Stomach (tissue), 4 donors: ENCODE data around the gene RIMKLB.

Experiments used
- POLR2A ChIP-seq, 4 donors: fragments of 450-650 bp; IDR thresholded peaks; one replicate each; pipeline ENCODE4 v1.6.1; 2016; ENCODE audit warnings: antibody characterized with exemption in 4 of 4, control low read depth in 2 of 4, mild to moderate bottlenecking in 1 of 4, moderate library complexity in 1 of 4
- POLR2AphosphoS5 ChIP-seq, 3 donors: sonication (generic); formaldehyde crosslinking; IDR thresholded peaks; one replicate each; pipeline ENCODE4 v1.6.1; 2016; ENCODE audit warnings: antibody characterized with exemption in 3 of 3
- TF ChIP-seq, protein P1 (sequence below), 7 experiments: fragments of 450-650 bp in 4 of 7; fragments of 200-600 bp in 3 of 7; sonication (generic) in 3 of 7; IDR thresholded peaks; one replicate each; pipeline ENCODE4 v1.5.1; 2016 to 2019; ENCODE audit warnings: antibody characterized with exemption in 7 of 7, control low read depth in 2 of 7, mild to moderate bottlenecking in 1 of 7

DNA sequence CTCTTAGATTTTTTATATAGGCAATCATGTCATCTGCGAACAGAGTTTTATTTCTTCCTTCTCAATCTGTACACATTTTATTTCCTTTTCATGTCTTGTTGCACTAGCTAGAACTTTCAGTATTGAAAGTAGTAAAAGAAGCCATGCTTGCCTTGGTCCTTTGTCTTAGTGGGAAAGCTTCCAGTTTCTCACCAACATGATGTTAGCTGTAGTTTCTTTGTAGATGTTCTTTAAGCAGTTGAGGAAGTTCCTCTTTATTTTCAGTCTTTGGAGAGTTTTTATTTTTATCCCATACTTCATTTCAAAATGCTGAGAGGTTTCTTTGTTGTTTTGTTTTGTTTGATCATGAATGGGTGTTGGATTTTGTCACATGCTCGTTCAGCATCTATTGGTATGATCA lies 12.7 kb upstream of the RIMKLB start:
- TF ChIP-seq, protein P1, sequence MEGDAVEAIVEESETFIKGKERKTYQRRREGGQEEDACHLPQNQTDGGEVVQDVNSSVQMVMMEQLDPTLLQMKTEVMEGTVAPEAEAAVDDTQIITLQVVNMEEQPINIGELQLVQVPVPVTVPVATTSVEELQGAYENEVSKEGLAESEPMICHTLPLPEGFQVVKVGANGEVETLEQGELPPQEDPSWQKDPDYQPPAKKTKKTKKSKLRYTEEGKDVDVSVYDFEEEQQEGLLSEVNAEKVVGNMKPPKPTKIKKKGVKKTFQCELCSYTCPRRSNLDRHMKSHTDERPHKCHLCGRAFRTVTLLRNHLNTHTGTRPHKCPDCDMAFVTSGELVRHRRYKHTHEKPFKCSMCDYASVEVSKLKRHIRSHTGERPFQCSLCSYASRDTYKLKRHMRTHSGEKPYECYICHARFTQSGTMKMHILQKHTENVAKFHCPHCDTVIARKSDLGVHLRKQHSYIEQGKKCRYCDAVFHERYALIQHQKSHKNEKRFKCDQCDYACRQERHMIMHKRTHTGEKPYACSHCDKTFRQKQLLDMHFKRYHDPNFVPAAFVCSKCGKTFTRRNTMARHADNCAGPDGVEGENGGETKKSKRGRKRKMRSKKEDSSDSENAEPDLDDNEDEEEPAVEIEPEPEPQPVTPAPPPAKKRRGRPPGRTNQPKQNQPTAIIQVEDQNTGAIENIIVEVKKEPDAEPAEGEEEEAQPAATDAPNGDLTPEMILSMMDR (IDR thresholded peaks at IDR 0.05), result no peak
- TF ChIP-seq POLR2A (IDR thresholded peaks at IDR 0.05), result no peak
- no peak for TF ChIP-seq POLR2AphosphoS5 (IDR thresholded peaks at IDR 0.05)
